H1 (cell line): ENCODE results near the gene EML4. TPM values are rescaled to one million over a fixed set of nuclear protein-coding genes. Genes with fewer than 3 reads are reported as not detected.

Experiments
- CHD2 ChIP-seq: IDR thresholded peaks from 2 replicates; pipeline ENCODE4 v1.6.1; 2012; ENCODE audit warnings: low read length, improper control_type of control experiment
- CREB1 ChIP-seq: IDR thresholded peaks from 2 replicates; pipeline ENCODE4 v1.6.1; 2012; ENCODE audit warnings: inconsistent platforms
- RBBP5 ChIP-seq: IDR thresholded peaks from 2 replicates; pipeline ENCODE4 v1.7.1; 2012; ENCODE audit warnings: low read depth, mild to moderate bottlenecking, inconsistent platforms, low read length, moderate library complexity, borderline replicate concordance
- RFX5 ChIP-seq: IDR thresholded peaks from 2 replicates; pipeline ENCODE4 v1.6.1; 2011; ENCODE audit warnings: low read depth, low read length, improper control_type of control experiment, borderline replicate concordance
- TCF12 ChIP-seq: IDR thresholded peaks from 2 replicates; pipeline ENCODE4 v1.6.1; 2011; ENCODE audit warnings: low read depth, mild to moderate bottlenecking, low read length
- YY1 ChIP-seq: IDR thresholded peaks from 2 replicates; pipeline ENCODE4 v1.6.1; 2011; ENCODE audit warnings: low read depth, mild to moderate bottlenecking, low read length
- polyA plus RNA-seq, 7 experiments: library from polyadenylated mRNA; depleted of rRNA in 3 of 7; stranded (reverse) in 5 of 7; unstranded in 2 of 7; fragments of >200 nt in 5 of 7; fragments of 200-250 nt in 2 of 7; gene quantifications; 1 replicate in 5 of 7; 2 replicates in 1 of 7; 4 replicates in 1 of 7; pipeline versions ENCODE4 v1.2.1 to v1.2.3, GENCODE V29; 2011 to 2013; ENCODE audit warnings: missing spikeins in 2 of 7, mixed read lengths in 2 of 7
- total RNA-seq: library from RNA; stranded (reverse); fragmentation: NEBNext Ultra II Directional; extraction: Animal tissue kit (Norgen Biotek cat#: 25700); gene quantifications from 2 replicates; pipeline ENCODE4 v1.2.1, GENCODE V29; 2021
- TF ChIP-seq, protein P1 (sequence below): IDR thresholded peaks from 2 replicates; pipeline ENCODE4 v1.6.1; 2011; ENCODE audit warnings: low read depth, mild to moderate bottlenecking, low read length; ENCODE audit not compliant: insufficient read depth
- TF ChIP-seq, protein P2 (sequence below), 3 experiments: IDR thresholded peaks; 1 replicate in 2 of 3; 2 replicates in 1 of 3; pipeline versions ENCODE4 v1.5.1 to v1.6.1; 2011; ENCODE audit warnings: low read length in 3 of 3, mild to moderate bottlenecking in 3 of 3, inconsistent platforms in 2 of 3, low read depth in 1 of 3, moderate library complexity in 1 of 3; ENCODE audit not compliant: insufficient read depth in 1 of 3; ENCODE audit errors: control extremely low read depth in 1 of 3

The EML4 gene
- total and polyA plus RNA-seq, 2 of the 8 experiments (the other 6 are each of a cell fraction or from before 2014, with no cell fraction given) = 50.1 to 104 TPM

DNA sequence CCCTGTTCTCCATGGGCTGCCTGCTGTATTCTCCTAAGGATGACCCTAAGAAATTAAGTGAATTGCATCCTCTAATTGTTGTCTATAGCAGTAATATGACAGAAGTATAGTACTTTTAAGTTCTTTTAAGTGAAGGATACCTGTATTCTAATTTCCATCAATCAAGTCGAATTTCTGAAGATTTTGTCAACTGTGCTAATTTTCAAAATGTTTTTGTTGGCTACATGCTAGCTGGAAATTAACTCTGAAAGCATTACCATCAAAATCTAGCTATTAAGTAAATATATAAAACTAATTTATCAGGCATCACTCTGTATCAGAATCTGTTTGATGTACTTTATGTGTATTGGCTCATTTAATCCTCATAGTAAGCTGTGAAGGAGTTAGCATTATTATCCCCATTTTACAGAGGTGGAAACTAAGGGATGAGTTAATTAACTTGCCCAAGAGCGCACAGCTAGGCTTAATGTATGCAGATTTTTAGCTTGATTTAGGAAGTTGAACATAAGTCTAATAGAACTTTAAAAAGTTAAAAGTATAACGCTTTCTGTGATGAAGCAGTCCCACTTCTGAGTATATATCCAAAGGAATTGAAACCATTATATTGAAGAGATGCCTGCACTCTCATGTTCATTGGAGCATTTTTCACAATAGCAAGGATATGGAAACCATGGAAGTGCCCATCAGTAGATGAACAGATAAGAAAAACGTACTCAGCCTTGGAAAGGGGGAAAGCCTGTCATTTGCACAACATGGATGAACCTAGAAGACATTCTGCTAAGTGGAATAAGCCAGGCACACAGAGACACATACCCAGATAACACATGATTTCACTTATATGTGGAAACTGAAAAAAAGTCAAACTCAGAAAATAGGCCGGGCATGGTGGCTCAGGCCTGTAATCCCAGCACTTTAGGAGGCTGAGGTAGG is 32.0 kb downstream of the EML4 start (continued):
- TF ChIP-seq CREB1 = no peak
- TF ChIP-seq, protein P1, sequence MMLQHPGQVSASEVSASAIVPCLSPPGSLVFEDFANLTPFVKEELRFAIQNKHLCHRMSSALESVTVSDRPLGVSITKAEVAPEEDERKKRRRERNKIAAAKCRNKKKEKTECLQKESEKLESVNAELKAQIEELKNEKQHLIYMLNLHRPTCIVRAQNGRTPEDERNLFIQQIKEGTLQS = no peak
- no peak for TF ChIP-seq CHD2
- TF ChIP-seq YY1 = no peak
- TF ChIP-seq, protein P2, sequence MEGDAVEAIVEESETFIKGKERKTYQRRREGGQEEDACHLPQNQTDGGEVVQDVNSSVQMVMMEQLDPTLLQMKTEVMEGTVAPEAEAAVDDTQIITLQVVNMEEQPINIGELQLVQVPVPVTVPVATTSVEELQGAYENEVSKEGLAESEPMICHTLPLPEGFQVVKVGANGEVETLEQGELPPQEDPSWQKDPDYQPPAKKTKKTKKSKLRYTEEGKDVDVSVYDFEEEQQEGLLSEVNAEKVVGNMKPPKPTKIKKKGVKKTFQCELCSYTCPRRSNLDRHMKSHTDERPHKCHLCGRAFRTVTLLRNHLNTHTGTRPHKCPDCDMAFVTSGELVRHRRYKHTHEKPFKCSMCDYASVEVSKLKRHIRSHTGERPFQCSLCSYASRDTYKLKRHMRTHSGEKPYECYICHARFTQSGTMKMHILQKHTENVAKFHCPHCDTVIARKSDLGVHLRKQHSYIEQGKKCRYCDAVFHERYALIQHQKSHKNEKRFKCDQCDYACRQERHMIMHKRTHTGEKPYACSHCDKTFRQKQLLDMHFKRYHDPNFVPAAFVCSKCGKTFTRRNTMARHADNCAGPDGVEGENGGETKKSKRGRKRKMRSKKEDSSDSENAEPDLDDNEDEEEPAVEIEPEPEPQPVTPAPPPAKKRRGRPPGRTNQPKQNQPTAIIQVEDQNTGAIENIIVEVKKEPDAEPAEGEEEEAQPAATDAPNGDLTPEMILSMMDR (IDR thresholded peaks at IDR 0.05; ENCODE audit: control extremely low read depth in 1 of 3, insufficient read depth in 1 of 3, low read depth in 1 of 3, low read length in 3 of 3) = no peak
- TF ChIP-seq RFX5 = no peak
- TF ChIP-seq TCF12 = no peak
- no peak for TF ChIP-seq RBBP5
